ENCODE measurements around the gene STATH. TPM values are rescaled to one million over a fixed set of nuclear protein-coding genes. Genes with fewer than 3 reads are reported as not detected.

STATH gene, protein sequence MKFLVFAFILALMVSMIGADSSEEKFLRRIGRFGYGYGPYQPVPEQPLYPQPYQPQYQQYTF
- total RNA-seq (not detected), polyA plus RNA-seq (ENCODE audit: insufficient read length in 6 of 6) (not detected)
- long read RNA-seq, donor 1: 0 reads
- long read RNA-seq, donor 2: 0 reads
- long read RNA-seq, donor 3: 0 reads
- long read RNA-seq, donor 4: 0 reads
- long read RNA-seq, donor 5: 0 reads
- long read RNA-seq, donor 6: 0 reads
- long read RNA-seq, donor 7: 0 reads
- long read RNA-seq, donor 8: 0 reads
- long read RNA-seq, donor 9: 0 reads
- long read RNA-seq, donor 10: 0 reads
- long read RNA-seq, donor 11: 0 reads
- long read RNA-seq, donor 12: 0 reads

DNA sequence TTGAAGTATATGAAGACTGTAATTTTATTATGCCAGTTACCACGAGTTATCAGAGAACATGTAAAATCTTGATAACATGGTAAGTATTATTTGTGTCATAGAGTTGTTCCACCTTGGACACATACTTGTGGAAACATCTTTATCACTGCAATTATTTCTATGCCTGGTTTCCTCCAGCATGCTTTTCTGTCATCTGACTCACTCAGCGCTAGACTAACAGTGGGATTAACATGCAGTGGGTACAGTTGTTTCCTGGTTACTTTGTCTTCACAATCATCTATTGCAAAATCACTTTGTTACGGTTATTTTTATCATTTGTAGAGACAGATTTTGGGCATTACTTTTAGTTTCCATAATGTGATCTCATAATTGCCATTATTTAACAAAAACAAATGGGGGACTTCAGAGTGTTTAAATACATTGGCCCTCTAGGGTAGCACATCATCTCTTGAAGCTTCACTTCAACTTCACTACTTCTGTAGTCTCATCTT is at the start of gene STATH:
Gene STATH (plus strand): TSS at position 441 of the 491 bp plus-strand sequence. CDS start 2,472 bp downstream, outside the sequence.
- Histone ChIP-seq H3K4me1 (no peaks in the 10 kb centered on the region), H3K36me3 (no peaks in the 10 kb centered on the region), H3K27ac (no peak within 1 kb of the TSS), H3K27me3 (no peaks in the 10 kb centered on the region), H3K9me3 (no peaks in the 10 kb centered on the region), H3K4me3 (no peak within 1 kb of the TSS)
- ATAC-seq (no peak), DNase-seq (no peak)
- intact Hi-C loops (cut with DNase I): no loop called here
- TF ChIP-seq, protein P1, sequence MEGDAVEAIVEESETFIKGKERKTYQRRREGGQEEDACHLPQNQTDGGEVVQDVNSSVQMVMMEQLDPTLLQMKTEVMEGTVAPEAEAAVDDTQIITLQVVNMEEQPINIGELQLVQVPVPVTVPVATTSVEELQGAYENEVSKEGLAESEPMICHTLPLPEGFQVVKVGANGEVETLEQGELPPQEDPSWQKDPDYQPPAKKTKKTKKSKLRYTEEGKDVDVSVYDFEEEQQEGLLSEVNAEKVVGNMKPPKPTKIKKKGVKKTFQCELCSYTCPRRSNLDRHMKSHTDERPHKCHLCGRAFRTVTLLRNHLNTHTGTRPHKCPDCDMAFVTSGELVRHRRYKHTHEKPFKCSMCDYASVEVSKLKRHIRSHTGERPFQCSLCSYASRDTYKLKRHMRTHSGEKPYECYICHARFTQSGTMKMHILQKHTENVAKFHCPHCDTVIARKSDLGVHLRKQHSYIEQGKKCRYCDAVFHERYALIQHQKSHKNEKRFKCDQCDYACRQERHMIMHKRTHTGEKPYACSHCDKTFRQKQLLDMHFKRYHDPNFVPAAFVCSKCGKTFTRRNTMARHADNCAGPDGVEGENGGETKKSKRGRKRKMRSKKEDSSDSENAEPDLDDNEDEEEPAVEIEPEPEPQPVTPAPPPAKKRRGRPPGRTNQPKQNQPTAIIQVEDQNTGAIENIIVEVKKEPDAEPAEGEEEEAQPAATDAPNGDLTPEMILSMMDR (IDR thresholded peaks at IDR 0.05): no peak

DNA sequence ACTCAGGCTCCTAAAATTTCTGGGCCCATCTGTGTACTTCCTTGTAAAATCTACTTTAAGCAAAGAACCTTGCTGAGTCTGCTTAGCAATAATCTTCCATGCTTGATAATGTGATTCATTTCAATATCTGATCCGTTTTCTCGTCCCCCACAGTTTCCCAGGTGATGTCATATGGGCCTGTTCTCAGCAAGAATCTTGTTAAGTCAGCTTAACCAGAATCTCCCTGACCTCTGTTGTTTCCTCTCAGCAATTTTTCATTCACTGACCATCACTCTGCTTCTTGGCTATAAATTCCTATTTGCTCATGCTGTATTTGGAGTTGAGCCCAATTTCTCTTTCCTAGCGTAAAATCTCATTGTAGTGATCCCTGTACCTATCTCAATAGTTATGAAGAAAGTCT is 44.2 kb upstream of the STATH start:
- H3K4me3 ChIP-seq: no peak overlapping the region
- H3K27ac ChIP-seq: no peak overlapping the region
- TF ChIP-seq, protein P1 (IDR thresholded peaks at IDR 0.05): no peak
- no peak for ATAC-seq
- H3K9me3 ChIP-seq: peaks cover 0 to 2% of the 10 kb centered on the region in 2 donors
- no peak for DNase-seq
- H3K27me3 ChIP-seq: no peaks in the 10 kb centered on the region
- no peaks in the 10 kb centered on the region for H3K4me1 ChIP-seq
- no peaks in the 10 kb centered on the region for H3K36me3 ChIP-seq
- intact Hi-C loops (cut with DNase I): no loop called here

DNA sequence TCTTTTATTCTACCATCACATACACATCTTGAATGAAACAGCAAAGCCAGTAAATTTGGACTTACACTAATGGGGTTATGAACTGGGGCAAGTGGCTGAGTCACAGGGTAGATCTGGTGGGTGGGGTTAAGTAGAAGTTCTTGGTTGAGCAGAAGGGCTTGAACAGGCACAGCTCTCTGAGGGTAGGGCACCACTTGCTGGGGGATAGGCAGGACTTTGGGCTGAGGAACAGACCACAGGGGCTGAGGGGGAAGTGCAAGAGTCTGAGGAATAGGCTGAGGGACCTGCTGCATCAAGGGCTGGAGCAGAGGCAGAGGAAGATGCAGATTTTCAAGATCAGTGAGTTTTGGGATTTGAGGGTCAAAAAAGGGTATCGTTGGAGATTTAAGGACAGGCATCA is 38.6 kb upstream of the STATH start:
- DNase-seq (no peak), ATAC-seq (no peak)

DNA sequence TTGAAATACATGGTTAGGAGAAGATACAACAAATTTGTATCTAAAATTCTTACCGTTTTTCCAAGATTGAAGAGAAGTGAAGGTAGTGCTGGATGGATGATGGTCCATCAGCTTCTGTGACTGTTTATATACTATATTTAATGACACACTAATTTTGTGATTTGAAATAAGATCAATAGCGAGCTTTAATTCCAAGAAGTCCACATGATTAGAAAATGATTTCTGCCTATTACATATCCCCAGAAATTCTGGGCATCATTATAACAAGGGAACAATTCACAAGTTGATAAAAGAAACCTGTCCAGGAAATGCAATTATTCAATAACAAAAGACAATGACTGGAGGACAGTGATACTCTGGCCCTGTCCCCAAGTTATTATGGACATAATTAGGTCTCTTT is 30.1 kb upstream of the STATH start, which contains the start of gene CSN2:
Gene CSN2 (minus strand): TSS at position 101 of the 400 bp plus-strand sequence. CDS start 4,733 bp downstream, outside the sequence.
- ATAC-seq (no peak), DNase-seq (no peak)
- Histone ChIP-seq H3K27me3 (no peaks in the 10 kb centered on the region), H3K27ac (no peak within 1 kb of the TSS), H3K4me3 (no peak within 1 kb of the TSS), H3K9me3 (no peaks in the 10 kb centered on the region), H3K36me3 (no peaks in the 10 kb centered on the region), H3K4me1 (no peaks in the 10 kb centered on the region)
- intact Hi-C loops (cut with DNase I): no loop called here
- TF ChIP-seq, protein P1 (IDR thresholded peaks at IDR 0.05): no peak

More for the DNA sequence above, 38.6 kb upstream of the STATH start:
- no peak overlapping the region for H3K27ac ChIP-seq
- H3K27me3 ChIP-seq: no peaks in the 10 kb centered on the region
- H3K4me1 ChIP-seq: no peaks in the 10 kb centered on the region
- intact Hi-C loops (cut with DNase I): no loop called here
- no peak overlapping the region for H3K4me3 ChIP-seq
- H3K36me3 ChIP-seq: no peaks in the 10 kb centered on the region
- no peaks in the 10 kb centered on the region for H3K9me3 ChIP-seq
- TF ChIP-seq, protein P1 (IDR thresholded peaks at IDR 0.05): no peak

DNA sequence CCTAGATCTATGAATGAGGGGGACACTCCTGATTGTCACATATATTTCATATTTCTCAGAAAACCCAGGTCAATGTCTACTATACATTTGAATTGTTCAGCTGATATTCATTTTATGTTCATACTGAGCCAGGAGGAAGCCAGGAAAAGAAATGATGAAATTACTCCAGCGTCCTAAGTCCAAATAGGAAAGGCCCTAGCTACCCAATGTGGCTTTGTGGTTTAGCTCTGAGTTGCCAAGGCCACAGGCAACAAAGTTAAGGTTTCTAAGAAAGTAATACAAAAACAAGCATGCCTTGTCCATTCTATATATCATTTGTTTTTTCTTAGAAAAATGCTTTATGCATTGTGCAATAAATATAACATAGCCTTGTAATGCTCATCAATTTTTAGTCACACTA is 25.7 kb upstream of the STATH start:
- no peak for ATAC-seq
- intact Hi-C loops (cut with DNase I): no loop called here
- Histone ChIP-seq H3K4me1 (no peaks in the 10 kb centered on the region), H3K9me3 (no peaks in the 10 kb centered on the region), H3K4me3 (no peak overlapping the region), H3K27ac (no peak overlapping the region), H3K36me3 (no peaks in the 10 kb centered on the region), H3K27me3 (no peaks in the 10 kb centered on the region)
- no peak for DNase-seq
- TF ChIP-seq, protein P1 (IDR thresholded peaks at IDR 0.05): no peak
